ENCODE measurements around the gene MAPKAP1.

The MAPKAP1 gene

GRCh38 chr9:125470767-125471580 lies 236.0 kb downstream of the MAPKAP1 start:
- no peak overlapping the region for H3K9ac ChIP-seq (ENCODE audit: insufficient read length, low read depth)
- no peaks in the 10 kb centered on the region for H3K27me3 ChIP-seq (ENCODE audit: insufficient read depth, insufficient read length)
- H3K36me3 ChIP-seq (ENCODE audit: insufficient read depth, insufficient read length, low read length): peaks cover 23% of the 10 kb centered on the region
- no peak for TF ChIP-seq SUZ12 (IDR thresholded peaks at IDR 0.05; ENCODE audit: extremely low read depth, insufficient read depth, insufficient read length)
- no peak for TF ChIP-seq YY1 (IDR thresholded peaks at IDR 0.05; ENCODE audit: insufficient read depth, insufficient read length)
- no peak for TF ChIP-seq ZNF274 (IDR thresholded peaks at IDR 0.05; ENCODE audit: low read depth, low read length)
- H3K4me3 ChIP-seq (ENCODE audit: insufficient read length, low read depth): no peak overlapping the region
- no peak for DNase-seq (ENCODE audit: low read depth, low spot score)
- peaks cover 8% of the 10 kb centered on the region for H3K4me1 ChIP-seq (ENCODE audit: insufficient read depth, insufficient read length)
- no peaks in the 10 kb centered on the region for H3K9me3 ChIP-seq (ENCODE audit: insufficient read depth, low read length)

DNA sequence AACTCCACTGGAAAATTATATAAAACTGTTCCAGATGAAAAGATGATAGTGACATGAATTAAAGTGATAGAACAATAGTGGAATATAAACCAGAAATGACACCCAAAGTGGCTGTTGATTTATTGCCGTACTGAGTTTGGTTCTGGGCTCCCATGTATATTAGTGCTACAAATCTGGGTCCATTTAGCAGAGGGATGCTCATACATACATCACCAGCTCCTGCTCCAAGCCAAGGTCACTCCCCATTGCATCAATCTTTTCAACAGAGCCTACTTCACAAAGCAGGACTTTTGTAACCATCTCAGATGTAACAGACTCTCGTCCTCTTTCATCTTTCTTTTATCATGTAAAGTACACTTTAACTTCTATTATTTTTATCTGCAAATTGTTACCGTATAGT lies 236.8 kb downstream of the MAPKAP1 start:
- Histone ChIP-seq H3K9me3 (ENCODE audit: insufficient read depth, low read length) (no peaks in the 10 kb centered on the region), H3K36me3 (ENCODE audit: insufficient read depth, insufficient read length, low read length) (peaks cover 28% of the 10 kb centered on the region)

DNA sequence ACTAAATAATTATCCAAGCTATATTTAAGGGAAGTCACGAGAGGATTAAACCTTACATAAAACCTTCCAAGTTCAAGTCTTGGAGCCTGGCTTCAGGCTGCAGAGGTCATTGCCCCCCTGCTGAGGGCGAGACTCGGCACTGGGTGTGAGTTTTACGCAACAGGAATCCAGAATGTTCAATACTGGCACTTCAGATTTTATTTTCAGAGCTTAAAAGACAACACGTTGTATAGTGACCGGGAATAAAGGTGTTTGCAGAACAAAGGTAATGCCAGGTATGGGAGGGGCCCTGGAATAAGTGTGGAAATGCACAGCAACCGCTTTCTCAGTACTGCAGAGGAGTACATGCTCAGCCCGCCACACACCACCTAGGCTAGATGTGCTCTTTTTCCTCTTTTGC lies 238.4 kb downstream of the MAPKAP1 start:
- Histone ChIP-seq H3K4me1 (ENCODE audit: insufficient read depth, insufficient read length) (peaks cover 10% of the 10 kb centered on the region), H3K9me3 (ENCODE audit: insufficient read depth, low read length) (no peaks in the 10 kb centered on the region), H3K9ac (ENCODE audit: insufficient read length, low read depth) (no peak overlapping the region), H3K4me3 (ENCODE audit: insufficient read length, low read depth) (no peak overlapping the region), H3K36me3 (ENCODE audit: insufficient read depth, insufficient read length, low read length) (peaks cover 28% of the 10 kb centered on the region), H3K27me3 (ENCODE audit: insufficient read depth, insufficient read length) (no peaks in the 10 kb centered on the region)
- DNase-seq (ENCODE audit: low read depth, low spot score): no peak
- TF ChIP-seq ZNF274 (IDR thresholded peaks at IDR 0.05; ENCODE audit: low read depth, low read length) (no peak), YY1 (IDR thresholded peaks at IDR 0.05; ENCODE audit: insufficient read depth, insufficient read length) (no peak), SUZ12 (IDR thresholded peaks at IDR 0.05; ENCODE audit: extremely low read depth, insufficient read depth, insufficient read length) (no peak)

More for the DNA sequence above, 236.8 kb downstream of the MAPKAP1 start:
- no peak for DNase-seq (ENCODE audit: low read depth, low spot score)
- H3K9ac ChIP-seq (ENCODE audit: insufficient read length, low read depth): no peak overlapping the region
- no peaks in the 10 kb centered on the region for H3K27me3 ChIP-seq (ENCODE audit: insufficient read depth, insufficient read length)
- no peak for TF ChIP-seq YY1 (IDR thresholded peaks at IDR 0.05; ENCODE audit: insufficient read depth, insufficient read length)
- TF ChIP-seq SUZ12 (IDR thresholded peaks at IDR 0.05; ENCODE audit: extremely low read depth, insufficient read depth, insufficient read length): no peak
- no peak for TF ChIP-seq ZNF274 (IDR thresholded peaks at IDR 0.05; ENCODE audit: low read depth, low read length)
- no peak overlapping the region for H3K4me3 ChIP-seq (ENCODE audit: insufficient read length, low read depth)
- H3K4me1 ChIP-seq (ENCODE audit: insufficient read depth, insufficient read length): peaks cover 10% of the 10 kb centered on the region

- H3K9ac ChIP-seq (ENCODE audit: insufficient read length, low read depth): no peak overlapping the region
- no peak overlapping the region for H3K4me3 ChIP-seq (ENCODE audit: insufficient read length, low read depth)
Measured at GRCh38 chr9:125467116-125467740, 239.8 kb downstream of the MAPKAP1 start.

DNA sequence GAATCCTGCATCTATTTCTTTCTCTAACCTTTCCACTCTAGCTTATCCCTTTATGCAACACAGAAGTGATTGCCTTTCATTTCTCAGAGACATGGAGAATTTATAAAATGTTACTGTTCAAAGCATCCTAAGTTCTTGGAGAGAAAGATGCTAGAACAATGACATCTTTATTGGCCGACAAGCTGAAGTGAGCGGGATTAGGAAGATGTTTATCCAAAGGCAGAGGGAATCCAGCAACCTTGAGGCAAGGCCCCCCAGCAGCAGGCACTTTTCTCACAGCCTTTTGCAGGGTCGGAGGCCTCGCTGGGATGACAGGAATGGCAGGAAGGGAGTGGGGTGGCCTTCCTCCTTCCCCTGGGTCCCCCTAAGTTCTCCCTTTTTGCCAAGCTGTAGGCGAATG lies 240.6 kb downstream of the MAPKAP1 start:
- H3K36me3 ChIP-seq (ENCODE audit: insufficient read depth, insufficient read length, low read length): peaks cover 35% of the 10 kb centered on the region
- DNase-seq (ENCODE audit: low read depth, low spot score): no peak

More at GRCh38 chr9:125467116-125467740, 239.8 kb downstream of the MAPKAP1 start:
- Histone ChIP-seq H3K36me3 (ENCODE audit: insufficient read depth, insufficient read length, low read length) (peaks cover 29% of the 10 kb centered on the region), H3K9me3 (ENCODE audit: insufficient read depth, low read length) (no peaks in the 10 kb centered on the region), H3K27me3 (ENCODE audit: insufficient read depth, insufficient read length) (no peaks in the 10 kb centered on the region), H3K4me1 (ENCODE audit: insufficient read depth, insufficient read length) (peaks cover 10% of the 10 kb centered on the region)
- TF ChIP-seq YY1 (IDR thresholded peaks at IDR 0.05; ENCODE audit: insufficient read depth, insufficient read length): no peak
- no peak for TF ChIP-seq SUZ12 (IDR thresholded peaks at IDR 0.05; ENCODE audit: extremely low read depth, insufficient read depth, insufficient read length)
- TF ChIP-seq ZNF274 (IDR thresholded peaks at IDR 0.05; ENCODE audit: low read depth, low read length): no peak
- no peak for DNase-seq (ENCODE audit: low read depth, low spot score)

GRCh38 chr9:125464591-125465385 lies 242.2 kb downstream of the MAPKAP1 start:
- Histone ChIP-seq H3K9ac (ENCODE audit: insufficient read length, low read depth) (no peak overlapping the region), H3K36me3 (ENCODE audit: insufficient read depth, insufficient read length, low read length) (peaks cover 45% of the 10 kb centered on the region), H3K4me1 (ENCODE audit: insufficient read depth, insufficient read length) (peaks cover 4% of the 10 kb centered on the region), H3K9me3 (ENCODE audit: insufficient read depth, low read length) (peaks cover 14% of the 10 kb centered on the region), H3K27me3 (ENCODE audit: insufficient read depth, insufficient read length) (no peaks in the 10 kb centered on the region), H3K4me3 (ENCODE audit: insufficient read length, low read depth) (no peak overlapping the region)
- TF ChIP-seq YY1 (IDR thresholded peaks at IDR 0.05; ENCODE audit: insufficient read depth, insufficient read length) (no peak), SUZ12 (IDR thresholded peaks at IDR 0.05; ENCODE audit: extremely low read depth, insufficient read depth, insufficient read length) (no peak), ZNF274 (IDR thresholded peaks at IDR 0.05; ENCODE audit: low read depth, low read length) (no peak)
- DNase-seq (ENCODE audit: low read depth, low spot score): no peak

More for the DNA sequence above, 240.6 kb downstream of the MAPKAP1 start:
- H3K4me3 ChIP-seq (ENCODE audit: insufficient read length, low read depth): no peak overlapping the region
- H3K9ac ChIP-seq (ENCODE audit: insufficient read length, low read depth): no peak overlapping the region
- H3K4me1 ChIP-seq (ENCODE audit: insufficient read depth, insufficient read length): peaks cover 8% of the 10 kb centered on the region
- H3K27me3 ChIP-seq (ENCODE audit: insufficient read depth, insufficient read length): no peaks in the 10 kb centered on the region
- no peak for TF ChIP-seq ZNF274 (IDR thresholded peaks at IDR 0.05; ENCODE audit: low read depth, low read length)
- TF ChIP-seq YY1 (IDR thresholded peaks at IDR 0.05; ENCODE audit: insufficient read depth, insufficient read length): no peak
- TF ChIP-seq SUZ12 (IDR thresholded peaks at IDR 0.05; ENCODE audit: extremely low read depth, insufficient read depth, insufficient read length): no peak
- H3K9me3 ChIP-seq (ENCODE audit: insufficient read depth, low read length): no peaks in the 10 kb centered on the region
